Peyer's patch (tissue), 4 donors: ENCODE results near the gene CCDC200.

Experiments used
- CTCF ChIP-seq, 6 experiments: fragments of 450-650 bp in 4 of 6; fragments of 200-600 bp in 2 of 6; sonication (generic) in 1 of 6; IDR thresholded peaks; one replicate each; pipeline ENCODE4 v1.5.1; 2017 to 2019; ENCODE audit warnings: antibody characterized with exemption in 6 of 6, mild to moderate bottlenecking in 3 of 6, moderate library complexity in 1 of 6
- POLR2A ChIP-seq, 2 donors: fragments of 450-650 bp; IDR thresholded peaks; one replicate each; pipeline ENCODE4 v1.5.1; 2017; ENCODE audit warnings: antibody characterized with exemption in 2 of 2, mild to moderate bottlenecking in 2 of 2, moderate library complexity in 2 of 2

GRCh38 chr17:43175213-43176118 is 53.0 kb downstream of the CCDC200 start:
- TF ChIP-seq CTCF (IDR thresholded peaks at IDR 0.05) (no peak), POLR2A (IDR thresholded peaks at IDR 0.05) (no peak)
